Colonic mucosa (tissue), 4 donors: ENCODE data around the gene EPB41L4A. TPM values are rescaled to one million over a fixed set of nuclear protein-coding genes. Genes with fewer than 3 reads are reported as not detected.

Experiments used
- DNase-seq: peaks from one replicate; pipeline ENCODE4 v3.0.0-alpha.2; 2020
- H3K27ac ChIP-seq: fragments of 200-600 bp; one replicate; pipeline ENCODE4 v1.8.0; 2021
- H3K27me3 ChIP-seq: fragments of 200-600 bp; one replicate; pipeline ENCODE4 v1.8.0; 2021
- H3K36me3 ChIP-seq: fragments of 200-600 bp; one replicate; pipeline ENCODE4 v1.8.0; 2021
- H3K4me1 ChIP-seq: fragments of 200-600 bp; one replicate; pipeline ENCODE4 v1.8.0; 2021; ENCODE audit warnings: mild to moderate bottlenecking
- H3K4me3 ChIP-seq: fragments of 200-600 bp; one replicate; pipeline ENCODE4 v1.8.0; 2021
- H3K9ac ChIP-seq, 2 donors: one replicate each; pipeline ENCODE4 v1.7.0; 2013; ENCODE audit warnings: control low read depth in 2 of 2, low read depth in 2 of 2, low read length in 2 of 2
- H3K9me3 ChIP-seq: fragments of 200-600 bp; one replicate; pipeline ENCODE4 v1.8.0; 2021
- intact Hi-C: fragments of 100-400 bp; cut with DNase I; formaldehyde crosslinking; loops from one replicate; pipeline ENCODE4 v1.14.1; 2022
- total RNA-seq, 2 donors: library from RNA; stranded (reverse); fragmentation: NEBNext Ultra II Directional in 1 of 2; extraction: Animal tissue kit (Norgen Biotek cat#: 25700) in 1 of 2; gene quantifications; one replicate each; pipeline ENCODE4 v1.2.1, GENCODE V29; 2021
- TF ChIP-seq, protein P1 (sequence below): fragments of 200-600 bp; IDR thresholded peaks from one replicate; pipeline ENCODE4 v1.8.0; 2022; ENCODE audit warnings: antibody characterized with exemption, mild to moderate bottlenecking
- donor health status: healthy.
- donor health status: DM: no; HTN: no; CAD: no.
- donor health status: DM: no; HTN: no; CAD: no.

Gene EPB41L4A
- total RNA-seq, 2 donors from 2014 or later, result 10.1 to 18.0 TPM

DNA sequence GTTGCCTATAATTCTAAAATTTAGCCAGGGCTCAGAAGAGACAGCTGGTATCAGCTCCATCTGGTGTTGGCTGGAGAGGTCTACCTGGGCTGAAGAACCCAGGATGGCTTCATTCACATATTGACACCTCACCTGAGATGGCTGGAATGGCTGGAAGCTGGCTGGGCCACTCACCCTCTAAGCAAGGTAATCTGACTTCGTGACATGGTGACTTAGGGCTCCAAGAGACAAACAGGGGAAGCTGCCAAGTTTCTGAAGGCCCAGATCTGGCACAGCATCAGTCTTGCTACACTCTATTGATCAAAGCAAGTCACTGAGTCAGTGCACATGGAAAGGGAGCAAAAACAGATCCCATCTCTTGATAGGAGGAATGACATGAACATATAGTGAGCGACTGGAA, 102.3 kb downstream of the EPB41L4A start:
- Histone ChIP-seq H3K9ac (no peak overlapping the region), H3K4me3 (no peak overlapping the region), H3K27me3 (no peaks in the 10 kb centered on the region), H3K36me3 (no peaks in the 10 kb centered on the region), H3K4me1 (no peaks in the 10 kb centered on the region), H3K27ac (no peak overlapping the region), H3K9me3 (no peaks in the 10 kb centered on the region)
- TF ChIP-seq, protein P1, sequence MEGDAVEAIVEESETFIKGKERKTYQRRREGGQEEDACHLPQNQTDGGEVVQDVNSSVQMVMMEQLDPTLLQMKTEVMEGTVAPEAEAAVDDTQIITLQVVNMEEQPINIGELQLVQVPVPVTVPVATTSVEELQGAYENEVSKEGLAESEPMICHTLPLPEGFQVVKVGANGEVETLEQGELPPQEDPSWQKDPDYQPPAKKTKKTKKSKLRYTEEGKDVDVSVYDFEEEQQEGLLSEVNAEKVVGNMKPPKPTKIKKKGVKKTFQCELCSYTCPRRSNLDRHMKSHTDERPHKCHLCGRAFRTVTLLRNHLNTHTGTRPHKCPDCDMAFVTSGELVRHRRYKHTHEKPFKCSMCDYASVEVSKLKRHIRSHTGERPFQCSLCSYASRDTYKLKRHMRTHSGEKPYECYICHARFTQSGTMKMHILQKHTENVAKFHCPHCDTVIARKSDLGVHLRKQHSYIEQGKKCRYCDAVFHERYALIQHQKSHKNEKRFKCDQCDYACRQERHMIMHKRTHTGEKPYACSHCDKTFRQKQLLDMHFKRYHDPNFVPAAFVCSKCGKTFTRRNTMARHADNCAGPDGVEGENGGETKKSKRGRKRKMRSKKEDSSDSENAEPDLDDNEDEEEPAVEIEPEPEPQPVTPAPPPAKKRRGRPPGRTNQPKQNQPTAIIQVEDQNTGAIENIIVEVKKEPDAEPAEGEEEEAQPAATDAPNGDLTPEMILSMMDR, result no peak
- intact Hi-C loops, result no loop called here
- DNase-seq, result no peak

DNA sequence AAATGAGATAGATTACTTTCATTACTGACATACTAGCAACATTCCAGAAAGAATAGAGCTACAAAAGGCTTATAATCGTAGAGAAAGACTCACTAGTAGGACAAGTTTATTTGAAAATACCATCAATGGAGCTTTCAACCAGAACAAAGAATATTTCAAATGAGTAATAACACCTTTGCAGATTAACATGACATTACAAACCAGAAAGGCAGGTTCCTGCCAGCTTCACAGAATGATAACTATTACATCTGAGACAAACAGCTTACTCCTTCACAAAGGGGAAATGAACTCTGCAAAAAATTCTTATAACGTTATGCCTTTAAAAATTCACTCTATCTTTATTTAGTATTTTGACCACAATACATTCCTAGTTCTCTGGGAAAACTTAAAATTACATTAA, 103.1 kb downstream of the EPB41L4A start:
- H3K27me3 ChIP-seq, result no peaks in the 10 kb centered on the region
- H3K27ac ChIP-seq, result no peak overlapping the region
- H3K4me1 ChIP-seq, result no peaks in the 10 kb centered on the region
- intact Hi-C loops, result no loop called here
- no peaks in the 10 kb centered on the region for H3K36me3 ChIP-seq
- no peak for DNase-seq
- TF ChIP-seq, protein P1, result no peak
- no peaks in the 10 kb centered on the region for H3K9me3 ChIP-seq
- no peak overlapping the region for H3K9ac ChIP-seq
- no peak overlapping the region for H3K4me3 ChIP-seq

DNA sequence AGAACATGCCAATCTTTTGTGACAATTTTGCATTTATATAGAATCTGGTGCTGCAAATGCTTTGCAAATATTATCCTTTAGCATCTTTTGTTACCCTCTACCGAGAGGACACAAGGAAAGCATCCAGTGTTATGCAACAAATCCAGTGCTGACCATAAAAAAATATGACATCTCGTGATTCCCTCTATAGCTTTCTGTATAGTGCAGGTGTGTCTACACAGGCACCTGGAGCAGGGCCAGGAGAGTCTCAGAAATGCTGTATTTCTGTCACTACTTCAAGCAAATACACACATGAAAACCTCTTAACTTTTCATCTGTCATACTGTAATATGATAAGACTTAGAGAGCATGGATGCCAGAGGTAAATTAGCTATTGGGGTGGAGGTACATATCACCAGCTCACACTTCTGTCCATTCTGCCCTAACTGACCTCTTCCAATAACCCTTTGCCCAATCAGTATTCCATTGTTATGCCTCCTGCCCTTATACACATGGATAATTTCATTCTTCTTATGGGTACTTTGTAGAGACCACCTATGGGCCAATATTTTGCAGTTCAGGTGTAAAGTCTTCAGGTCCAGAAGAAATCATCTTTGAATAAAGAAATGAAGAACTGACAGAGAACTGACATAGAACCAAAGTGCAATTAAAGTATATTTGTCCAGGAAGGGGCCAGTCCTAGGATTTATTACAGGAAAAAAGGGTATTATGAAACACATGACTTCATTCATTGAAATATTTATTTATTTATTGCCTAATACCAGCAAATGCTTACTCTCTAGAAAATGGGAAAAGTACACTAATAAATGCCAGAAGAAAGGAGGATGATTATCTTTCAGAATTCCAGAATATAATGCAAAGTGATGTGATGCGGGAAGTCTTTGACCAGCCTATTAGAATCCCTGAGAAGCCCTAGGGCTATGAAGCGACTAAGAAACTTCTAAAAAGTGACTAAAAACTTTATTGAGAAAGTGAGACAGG, 106.5 kb downstream of the EPB41L4A start:
- intact Hi-C loops, result no loop called here
- TF ChIP-seq, protein P1, result no peak
- H3K27me3 ChIP-seq, result no peaks in the 10 kb centered on the region
- no peaks in the 10 kb centered on the region for H3K36me3 ChIP-seq
- no peak overlapping the region for H3K9ac ChIP-seq
- H3K4me1 ChIP-seq, result no peaks in the 10 kb centered on the region
- peak; percentile 30 for DNase-seq
- no peaks in the 10 kb centered on the region for H3K9me3 ChIP-seq
- no peak overlapping the region for H3K27ac ChIP-seq
- H3K4me3 ChIP-seq, result no peak overlapping the region

DNA sequence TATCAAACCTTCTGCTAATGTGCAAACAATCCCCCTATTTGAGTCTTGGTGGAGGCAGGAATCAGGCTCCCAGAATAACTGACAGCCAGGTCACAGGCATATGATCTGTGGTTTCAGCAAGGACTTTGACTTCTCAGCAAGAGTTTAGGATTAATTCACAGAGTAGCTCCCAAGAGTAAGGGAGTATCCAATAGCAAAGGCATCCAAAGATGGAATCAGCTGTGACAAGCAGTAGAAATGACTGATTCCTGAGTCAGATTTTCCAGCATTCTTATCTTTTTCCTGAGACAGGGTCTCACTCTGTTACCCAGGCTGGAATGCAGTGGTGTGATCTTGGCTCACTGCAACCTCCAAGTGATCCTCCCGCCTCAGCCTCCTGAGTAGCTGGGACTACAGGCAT, 108.3 kb downstream of the EPB41L4A start:
- TF ChIP-seq, protein P1, result no peak
- DNase-seq, result no peak
- no peaks in the 10 kb centered on the region for H3K9me3 ChIP-seq
- no peak overlapping the region for H3K27ac ChIP-seq
- intact Hi-C loops, result no loop called here
- H3K27me3 ChIP-seq, result no peaks in the 10 kb centered on the region
- H3K36me3 ChIP-seq, result no peaks in the 10 kb centered on the region
- no peaks in the 10 kb centered on the region for H3K4me1 ChIP-seq
- no peak overlapping the region for H3K9ac ChIP-seq
- no peak overlapping the region for H3K4me3 ChIP-seq

DNA sequence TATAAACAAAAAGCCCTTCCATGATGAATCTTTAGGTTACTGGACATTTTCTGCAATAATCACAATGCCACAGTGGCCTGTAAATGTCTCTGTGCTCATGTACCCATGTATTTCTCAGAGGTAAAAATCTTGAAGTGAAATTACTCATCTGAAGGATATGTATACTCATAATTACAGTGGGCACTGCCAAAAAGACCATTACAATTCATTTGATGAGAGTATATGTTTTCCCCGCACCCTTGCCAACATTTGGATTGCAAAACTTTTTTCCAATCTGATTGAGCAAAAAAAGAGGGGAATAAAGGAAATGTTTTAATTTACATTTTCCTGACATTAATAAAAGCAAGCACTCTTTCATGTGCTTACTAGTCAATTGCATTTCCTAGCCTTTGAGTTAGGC, 110.5 kb downstream of the EPB41L4A start:
- Histone ChIP-seq H3K27ac (no peak overlapping the region), H3K36me3 (no peaks in the 10 kb centered on the region), H3K4me1 (no peaks in the 10 kb centered on the region), H3K4me3 (no peak overlapping the region), H3K27me3 (no peaks in the 10 kb centered on the region), H3K9ac (no peak overlapping the region), H3K9me3 (no peaks in the 10 kb centered on the region)
- intact Hi-C loops, result no loop called here
- no peak for DNase-seq
- TF ChIP-seq, protein P1, result no peak
